Fibroblast of lung (primary cell): Measurements from ENCODE around the gene NR5A1. TPM values are rescaled to one million over a fixed set of nuclear protein-coding genes. Genes with fewer than 3 reads are reported as not detected.

Experiments used
- DNase-seq, 2 donors: peaks; one replicate each; pipeline versions ENCODE4 v3.0.0 to v3.0.0-alpha.2; 2010; ENCODE audit warnings: low read depth in 2 of 2
- H2AFZ ChIP-seq: 2 replicates; pipeline ENCODE4 v1.5.1; 2012; ENCODE audit warnings: low read length, control low read depth, inconsistent platforms
- H3K27ac ChIP-seq: 2 replicates; pipeline ENCODE4 v1.5.1; 2011; ENCODE audit warnings: low read length, control low read depth; ENCODE audit not compliant: insufficient read depth
- H3K27me3 ChIP-seq: 2 replicates; pipeline ENCODE4 v1.5.1; 2011; ENCODE audit warnings: mild to moderate bottlenecking, low read length; ENCODE audit not compliant: control insufficient read depth, insufficient read depth
- H3K36me3 ChIP-seq: 2 replicates; pipeline ENCODE4 v1.5.1; 2011; ENCODE audit warnings: low read length; ENCODE audit not compliant: control insufficient read depth, insufficient read depth
- H3K4me1 ChIP-seq: 2 replicates; pipeline ENCODE4 v1.5.1; 2011; ENCODE audit warnings: low read length; ENCODE audit not compliant: control insufficient read depth, insufficient read depth; ENCODE audit errors: extremely low read depth
- H3K4me2 ChIP-seq: 2 replicates; pipeline ENCODE4 v1.5.1; 2011; ENCODE audit warnings: low read length, control low read depth; ENCODE audit not compliant: insufficient read depth; ENCODE audit errors: extremely low read depth
- H3K4me3 ChIP-seq, 4 experiments: fragments of 200-600 bp in 1 of 4; sonication (generic) in 1 of 4; replicated peaks in 1 of 4; 2 replicates each; pipeline ENCODE4 v1.5.1; 2011 to 2016; ENCODE audit warnings: low read length in 4 of 4, low read depth in 3 of 4, mild to moderate bottlenecking in 3 of 4, control low read depth in 2 of 4, inconsistent platforms in 1 of 4, mixed read lengths in 1 of 4; ENCODE audit not compliant: insufficient read depth in 1 of 4; ENCODE audit errors: control extremely low read depth in 1 of 4
- H3K79me2 ChIP-seq: 2 replicates; pipeline ENCODE4 v1.5.1; 2012; ENCODE audit warnings: mild to moderate bottlenecking, low read length, inconsistent platforms; ENCODE audit not compliant: control insufficient read depth, insufficient read depth
- H3K9ac ChIP-seq: 2 replicates; pipeline ENCODE4 v1.5.1; 2011; ENCODE audit warnings: mild to moderate bottlenecking, low read length, control low read depth; ENCODE audit not compliant: insufficient read depth
- H3K9me3 ChIP-seq: 2 replicates; pipeline ENCODE4 v1.5.1; 2012; ENCODE audit warnings: low read depth, low read length; ENCODE audit not compliant: control insufficient read depth, insufficient read depth
- H4K20me1 ChIP-seq: 2 replicates; pipeline ENCODE4 v1.5.1; 2011; ENCODE audit warnings: low read length; ENCODE audit not compliant: control insufficient read depth, insufficient read depth; ENCODE audit errors: extremely low read depth
- EZH2 ChIP-seq: IDR thresholded peaks from 2 replicates; pipeline ENCODE4 v1.5.1; 2012; ENCODE audit warnings: low read length, control low read depth, mild to moderate bottlenecking; ENCODE audit errors: missing control alignments
- polyA plus RNA-seq, 2 donors: library from polyadenylated mRNA; depleted of rRNA in 1 of 2; stranded (reverse) in 1 of 2; unstranded in 1 of 2; fragments of >200 nt; gene quantifications; 2 replicates each; pipeline ENCODE4 v1.2.1, GENCODE V29; 2011 to 2012; ENCODE audit warnings: missing spikeins in 1 of 2
- total RNA-seq: library from RNA; depleted of rRNA; stranded (reverse); fragments of >200 nt; gene quantifications from 2 replicates; pipeline ENCODE4 v1.2.1, GENCODE V29; 2014
- TF ChIP-seq, protein P1 (sequence below), 2 donors: IDR thresholded peaks in 1 of 2; conservative IDR thresholded peaks in 1 of 2; 1 replicate in 1 of 2; 2 replicates in 1 of 2; pipeline ENCODE4 v1.5.1; 2011 to 2012; ENCODE audit warnings: low read length in 2 of 2, control low read depth in 1 of 2, inconsistent platforms in 1 of 2, low read depth in 1 of 2, mild to moderate bottlenecking in 1 of 2

Gene NR5A1
- total and polyA plus RNA-seq, 2 donors (not counting 1 experiment from before 2014, with no cell fraction given): not detected

DNA sequence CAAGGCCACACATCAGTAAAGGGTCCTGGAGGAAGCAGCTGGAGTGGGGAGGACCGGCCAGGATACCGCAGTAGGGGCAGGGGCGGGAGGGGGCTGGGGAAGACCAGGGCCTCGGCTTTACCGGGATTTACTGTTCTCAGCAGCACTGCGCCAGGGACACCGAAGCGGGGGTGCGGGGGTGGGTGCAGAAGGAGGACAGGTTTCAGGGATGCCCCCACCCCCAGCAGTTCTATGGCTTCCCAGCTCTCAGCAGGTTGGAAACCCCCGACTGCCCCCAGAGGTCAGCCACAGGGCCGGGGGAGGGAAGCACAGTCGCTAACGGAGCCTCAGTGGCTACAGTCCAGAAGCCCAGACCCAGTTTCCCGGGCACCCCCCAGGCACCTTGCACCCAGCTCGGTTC, 21.3 kb downstream of the NR5A1 start:
- H2AFZ ChIP-seq: no peak overlapping the region
- no peak overlapping the region for H3K4me2 ChIP-seq
- no peak overlapping the region for H3K27ac ChIP-seq
- no peak overlapping the region for H3K9ac ChIP-seq
- no peak for TF ChIP-seq EZH2
- TF ChIP-seq, protein P1, sequence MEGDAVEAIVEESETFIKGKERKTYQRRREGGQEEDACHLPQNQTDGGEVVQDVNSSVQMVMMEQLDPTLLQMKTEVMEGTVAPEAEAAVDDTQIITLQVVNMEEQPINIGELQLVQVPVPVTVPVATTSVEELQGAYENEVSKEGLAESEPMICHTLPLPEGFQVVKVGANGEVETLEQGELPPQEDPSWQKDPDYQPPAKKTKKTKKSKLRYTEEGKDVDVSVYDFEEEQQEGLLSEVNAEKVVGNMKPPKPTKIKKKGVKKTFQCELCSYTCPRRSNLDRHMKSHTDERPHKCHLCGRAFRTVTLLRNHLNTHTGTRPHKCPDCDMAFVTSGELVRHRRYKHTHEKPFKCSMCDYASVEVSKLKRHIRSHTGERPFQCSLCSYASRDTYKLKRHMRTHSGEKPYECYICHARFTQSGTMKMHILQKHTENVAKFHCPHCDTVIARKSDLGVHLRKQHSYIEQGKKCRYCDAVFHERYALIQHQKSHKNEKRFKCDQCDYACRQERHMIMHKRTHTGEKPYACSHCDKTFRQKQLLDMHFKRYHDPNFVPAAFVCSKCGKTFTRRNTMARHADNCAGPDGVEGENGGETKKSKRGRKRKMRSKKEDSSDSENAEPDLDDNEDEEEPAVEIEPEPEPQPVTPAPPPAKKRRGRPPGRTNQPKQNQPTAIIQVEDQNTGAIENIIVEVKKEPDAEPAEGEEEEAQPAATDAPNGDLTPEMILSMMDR (conservative IDR thresholded peaks at IDR 0.05 in 1 of 2, IDR thresholded peaks at IDR 0.05 in 1 of 2; ENCODE audit: low read depth in 1 of 2, low read length in 2 of 2): no peak
- DNase-seq: no peak
- no peaks in the 10 kb centered on the region for H3K36me3 ChIP-seq
- peaks cover 28% of the 10 kb centered on the region for H3K27me3 ChIP-seq
- no peaks in the 10 kb centered on the region for H4K20me1 ChIP-seq
- H3K4me3 ChIP-seq: no peak overlapping the region
- no peaks in the 10 kb centered on the region for H3K79me2 ChIP-seq
- H3K9me3 ChIP-seq: no peaks in the 10 kb centered on the region
- no peaks in the 10 kb centered on the region for H3K4me1 ChIP-seq

DNA sequence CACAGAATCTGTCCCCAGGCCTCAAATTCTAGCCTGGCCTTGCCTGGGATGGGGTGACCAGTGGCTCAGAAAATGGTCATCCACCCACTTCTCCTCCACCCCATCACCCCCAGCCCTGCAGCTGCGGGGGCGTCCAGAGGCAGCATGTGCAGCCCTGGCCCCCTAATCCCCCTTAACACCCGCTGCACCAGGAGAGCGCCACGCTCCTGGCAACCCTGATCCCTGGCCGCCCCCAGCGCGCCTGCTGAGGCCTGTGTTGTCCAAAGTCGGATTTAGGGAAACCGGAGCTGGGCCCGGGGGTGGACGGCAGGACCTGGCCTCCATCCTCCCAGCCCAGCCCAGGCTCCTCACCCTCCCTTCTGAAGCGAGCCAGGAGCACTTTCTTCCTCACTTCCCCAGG, 22.0 kb downstream of the NR5A1 start:
- Histone ChIP-seq H3K27me3 (peaks cover 28% of the 10 kb centered on the region), H3K79me2 (no peaks in the 10 kb centered on the region), H3K27ac (no peak overlapping the region), H2AFZ (no peak overlapping the region), H4K20me1 (no peaks in the 10 kb centered on the region), H3K9ac (no peak overlapping the region), H3K9me3 (no peaks in the 10 kb centered on the region), H3K36me3 (no peaks in the 10 kb centered on the region), H3K4me3 (no peak overlapping the region), H3K4me2 (no peak overlapping the region), H3K4me1 (no peaks in the 10 kb centered on the region)
- DNase-seq: no peak
- TF ChIP-seq, protein P1 (conservative IDR thresholded peaks at IDR 0.05 in 1 of 2, IDR thresholded peaks at IDR 0.05 in 1 of 2; ENCODE audit: low read depth in 1 of 2, low read length in 2 of 2): no peak
- TF ChIP-seq EZH2: no peak

DNA sequence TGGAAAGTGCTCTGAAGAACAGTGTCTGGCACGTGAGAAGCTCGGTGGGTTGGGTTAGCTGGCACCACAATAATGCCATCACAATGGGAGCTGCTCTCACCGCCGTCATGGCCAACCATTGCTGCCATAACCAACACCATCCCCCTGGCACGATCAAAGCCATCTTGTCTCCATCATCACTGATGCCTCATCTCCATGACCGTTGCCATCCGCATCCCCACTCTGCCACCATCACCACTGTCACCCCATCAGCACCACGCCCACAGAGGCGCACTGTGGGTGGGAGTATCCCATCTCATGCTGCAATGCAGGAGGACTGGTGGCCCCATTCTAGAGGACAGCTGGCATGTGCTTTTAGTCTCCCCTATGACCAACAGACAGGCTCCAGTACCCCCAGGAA, 23.7 kb downstream of the NR5A1 start:
- H3K4me1 ChIP-seq: no peaks in the 10 kb centered on the region
- H3K4me3 ChIP-seq: no peak overlapping the region
- DNase-seq: no peak
- TF ChIP-seq, protein P1 (conservative IDR thresholded peaks at IDR 0.05 in 1 of 2, IDR thresholded peaks at IDR 0.05 in 1 of 2; ENCODE audit: low read depth in 1 of 2, low read length in 2 of 2): no peak
- no peak for TF ChIP-seq EZH2
- no peak overlapping the region for H2AFZ ChIP-seq
- H3K27me3 ChIP-seq: peaks cover 29% of the 10 kb centered on the region
- no peaks in the 10 kb centered on the region for H4K20me1 ChIP-seq
- no peak overlapping the region for H3K27ac ChIP-seq
- no peaks in the 10 kb centered on the region for H3K36me3 ChIP-seq
- H3K79me2 ChIP-seq: no peaks in the 10 kb centered on the region
- H3K9ac ChIP-seq: no peak overlapping the region
- no peaks in the 10 kb centered on the region for H3K9me3 ChIP-seq
- no peak overlapping the region for H3K4me2 ChIP-seq
